ENCODE results near the gene DBX1. TPM values are rescaled to one million over a fixed set of nuclear protein-coding genes. Genes with fewer than 3 reads are reported as not detected.

DBX1 gene
- total and polyA plus RNA-seq, 10 of the 15 experiments (the other 5 are each of a cell fraction or from before 2014, with no cell fraction given), result not detected

DNA sequence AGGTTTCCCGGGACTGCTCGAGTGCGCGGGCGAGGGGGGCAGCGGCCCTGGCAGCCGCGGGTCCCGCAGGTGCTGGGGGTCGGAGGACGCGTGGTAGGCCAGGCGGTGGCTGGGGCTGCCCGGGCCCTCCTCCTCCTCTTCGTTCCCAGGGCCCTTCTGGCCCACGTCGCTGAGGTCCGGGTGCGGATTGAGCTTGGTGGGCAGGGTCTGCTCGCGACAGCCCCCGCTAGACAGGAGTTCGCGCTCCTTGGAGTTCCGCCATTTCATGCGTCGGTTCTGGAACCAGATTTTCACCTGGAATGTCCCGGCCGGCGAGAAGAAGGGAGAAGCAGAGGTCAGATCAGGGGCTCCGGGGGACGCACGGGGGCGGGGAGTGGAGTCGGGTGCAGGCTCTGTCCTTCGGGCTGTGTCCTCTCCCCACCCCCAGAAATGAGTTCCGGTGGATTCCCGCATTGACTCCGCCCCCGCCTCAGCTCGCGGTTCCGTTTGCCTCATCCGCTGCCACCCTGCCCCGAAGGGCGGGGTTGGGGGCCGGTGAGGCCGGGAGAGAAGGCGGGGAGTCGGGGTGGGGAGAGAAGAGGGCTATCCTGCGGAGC, 3.9 kb downstream of the DBX1 start:
- H3K4me2 ChIP-seq (ENCODE audit: control insufficient read depth, insufficient read depth), result peak overlapping the region; percentile 17; the same call in 1 of the 2 replicates
- no TSS peak for BruUV-seq (replicated peaks)
- FAIRE-seq (no peak), DNase-seq (ENCODE audit: low read depth, low spot score) (no peak), ATAC-seq (peak; percentile 29; the same call in 1 of the 3 replicates)
- no peak for TF ChIP-seq SMARCA5 (IDR thresholded peaks at IDR 0.05)
- no peak for TF ChIP-seq ZNF384 (IDR thresholded peaks at IDR 0.05; ENCODE audit: borderline replicate concordance, low read depth, low read length)
- no peak for TF ChIP-seq HDGF (IDR thresholded peaks at IDR 0.05)
- TF ChIP-seq, protein P1, sequence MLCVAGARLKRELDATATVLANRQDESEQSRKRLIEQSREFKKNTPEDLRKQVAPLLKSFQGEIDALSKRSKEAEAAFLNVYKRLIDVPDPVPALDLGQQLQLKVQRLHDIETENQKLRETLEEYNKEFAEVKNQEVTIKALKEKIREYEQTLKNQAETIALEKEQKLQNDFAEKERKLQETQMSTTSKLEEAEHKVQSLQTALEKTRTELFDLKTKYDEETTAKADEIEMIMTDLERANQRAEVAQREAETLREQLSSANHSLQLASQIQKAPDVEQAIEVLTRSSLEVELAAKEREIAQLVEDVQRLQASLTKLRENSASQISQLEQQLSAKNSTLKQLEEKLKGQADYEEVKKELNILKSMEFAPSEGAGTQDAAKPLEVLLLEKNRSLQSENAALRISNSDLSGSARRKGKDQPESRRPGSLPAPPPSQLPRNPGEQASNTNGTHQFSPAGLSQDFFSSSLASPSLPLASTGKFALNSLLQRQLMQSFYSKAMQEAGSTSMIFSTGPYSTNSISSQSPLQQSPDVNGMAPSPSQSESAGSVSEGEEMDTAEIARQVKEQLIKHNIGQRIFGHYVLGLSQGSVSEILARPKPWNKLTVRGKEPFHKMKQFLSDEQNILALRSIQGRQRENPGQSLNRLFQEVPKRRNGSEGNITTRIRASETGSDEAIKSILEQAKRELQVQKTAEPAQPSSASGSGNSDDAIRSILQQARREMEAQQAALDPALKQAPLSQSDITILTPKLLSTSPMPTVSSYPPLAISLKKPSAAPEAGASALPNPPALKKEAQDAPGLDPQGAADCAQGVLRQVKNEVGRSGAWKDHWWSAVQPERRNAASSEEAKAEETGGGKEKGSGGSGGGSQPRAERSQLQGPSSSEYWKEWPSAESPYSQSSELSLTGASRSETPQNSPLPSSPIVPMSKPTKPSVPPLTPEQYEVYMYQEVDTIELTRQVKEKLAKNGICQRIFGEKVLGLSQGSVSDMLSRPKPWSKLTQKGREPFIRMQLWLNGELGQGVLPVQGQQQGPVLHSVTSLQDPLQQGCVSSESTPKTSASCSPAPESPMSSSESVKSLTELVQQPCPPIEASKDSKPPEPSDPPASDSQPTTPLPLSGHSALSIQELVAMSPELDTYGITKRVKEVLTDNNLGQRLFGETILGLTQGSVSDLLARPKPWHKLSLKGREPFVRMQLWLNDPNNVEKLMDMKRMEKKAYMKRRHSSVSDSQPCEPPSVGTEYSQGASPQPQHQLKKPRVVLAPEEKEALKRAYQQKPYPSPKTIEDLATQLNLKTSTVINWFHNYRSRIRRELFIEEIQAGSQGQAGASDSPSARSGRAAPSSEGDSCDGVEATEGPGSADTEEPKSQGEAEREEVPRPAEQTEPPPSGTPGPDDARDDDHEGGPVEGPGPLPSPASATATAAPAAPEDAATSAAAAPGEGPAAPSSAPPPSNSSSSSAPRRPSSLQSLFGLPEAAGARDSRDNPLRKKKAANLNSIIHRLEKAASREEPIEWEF (IDR thresholded peaks at IDR 0.05; ENCODE audit: insufficient replicate concordance, low read depth, low read length), result no peak
- TF ChIP-seq, protein P2, sequence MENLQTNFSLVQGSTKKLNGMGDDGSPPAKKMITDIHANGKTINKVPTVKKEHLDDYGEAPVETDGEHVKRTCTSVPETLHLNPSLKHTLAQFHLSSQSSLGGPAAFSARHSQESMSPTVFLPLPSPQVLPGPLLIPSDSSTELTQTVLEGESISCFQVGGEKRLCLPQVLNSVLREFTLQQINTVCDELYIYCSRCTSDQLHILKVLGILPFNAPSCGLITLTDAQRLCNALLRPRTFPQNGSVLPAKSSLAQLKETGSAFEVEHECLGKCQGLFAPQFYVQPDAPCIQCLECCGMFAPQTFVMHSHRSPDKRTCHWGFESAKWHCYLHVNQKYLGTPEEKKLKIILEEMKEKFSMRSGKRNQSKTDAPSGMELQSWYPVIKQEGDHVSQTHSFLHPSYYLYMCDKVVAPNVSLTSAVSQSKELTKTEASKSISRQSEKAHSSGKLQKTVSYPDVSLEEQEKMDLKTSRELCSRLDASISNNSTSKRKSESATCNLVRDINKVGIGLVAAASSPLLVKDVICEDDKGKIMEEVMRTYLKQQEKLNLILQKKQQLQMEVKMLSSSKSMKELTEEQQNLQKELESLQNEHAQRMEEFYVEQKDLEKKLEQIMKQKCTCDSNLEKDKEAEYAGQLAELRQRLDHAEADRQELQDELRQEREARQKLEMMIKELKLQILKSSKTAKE (IDR thresholded peaks at IDR 0.05; ENCODE audit: low read depth, poor library complexity, severe bottlenecking), result no peak
- TF ChIP-seq LARP7 (IDR thresholded peaks at IDR 0.05), result no peak
- no peak for TF ChIP-seq TCF7 (IDR thresholded peaks at IDR 0.05; ENCODE audit: borderline replicate concordance)
- TF ChIP-seq CHD4 (IDR thresholded peaks at IDR 0.05), result no peak
- no peak for TF ChIP-seq ZNF207 (IDR thresholded peaks at IDR 0.05; ENCODE audit: borderline replicate concordance)
- TF ChIP-seq SMAD1 (IDR thresholded peaks at IDR 0.05; ENCODE audit: low read depth, partially characterized antibody), result no peak
- TF ChIP-seq, protein P3, sequence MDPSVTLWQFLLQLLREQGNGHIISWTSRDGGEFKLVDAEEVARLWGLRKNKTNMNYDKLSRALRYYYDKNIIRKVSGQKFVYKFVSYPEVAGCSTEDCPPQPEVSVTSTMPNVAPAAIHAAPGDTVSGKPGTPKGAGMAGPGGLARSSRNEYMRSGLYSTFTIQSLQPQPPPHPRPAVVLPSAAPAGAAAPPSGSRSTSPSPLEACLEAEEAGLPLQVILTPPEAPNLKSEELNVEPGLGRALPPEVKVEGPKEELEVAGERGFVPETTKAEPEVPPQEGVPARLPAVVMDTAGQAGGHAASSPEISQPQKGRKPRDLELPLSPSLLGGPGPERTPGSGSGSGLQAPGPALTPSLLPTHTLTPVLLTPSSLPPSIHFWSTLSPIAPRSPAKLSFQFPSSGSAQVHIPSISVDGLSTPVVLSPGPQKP (IDR thresholded peaks at IDR 0.05; ENCODE audit: low read depth, low read length), result no peak
- TF ChIP-seq GABPA (IDR thresholded peaks at IDR 0.05; ENCODE audit: low read depth), result no peak
- 33% methylated on average over 22 of the region's 51 CpGs for WGBS (ENCODE audit: insufficient coverage, insufficient replicate concordance, low lambda C conversion rate, missing lambda C conversion rate)
- in situ Hi-C loops (cut with MboI) (no loop called here), intact Hi-C loops (cut with micrococcal nuclease; ENCODE audit: unreplicated experiment) (no loop called here)
- ChIA-PET POLR2A (no interaction called here), SMC1A (ENCODE audit: uncharacterized antibody, unreplicated experiment) (no interaction called here), RAD21 (ENCODE audit: unreplicated experiment) (no interaction called here), CTCF (no interaction called here)
- H3K9ac ChIP-seq (ENCODE audit: control insufficient read depth, insufficient read depth, low read length), result no peak overlapping the region
- no peak overlapping the region for H3K27ac ChIP-seq (ENCODE audit: control insufficient read depth, insufficient read depth)
- no peaks in the 10 kb centered on the region for H4K20me1 ChIP-seq (ENCODE audit: control insufficient read depth, insufficient read depth)
- H3K4me3 ChIP-seq, result no peak overlapping the region
- H3K36me3 ChIP-seq (ENCODE audit: control insufficient read depth in 2 of 2, insufficient read depth in 2 of 2, low read length in 1 of 2), result no peaks in the 10 kb centered on the region
- no peak overlapping the region for H2AFZ ChIP-seq (ENCODE audit: control insufficient read depth, low read depth, low read length)
- H3K4me1 ChIP-seq (ENCODE audit: control insufficient read depth, insufficient read depth, low read length), result no peaks in the 10 kb centered on the region; the same call in 1 of the 2 replicates
- H3K9me3 ChIP-seq (replicated peaks; ENCODE audit: control insufficient read depth, insufficient read depth, low read length), result no peaks in the 10 kb centered on the region; the same call in 2 of the 3 replicates
- H3K79me2 ChIP-seq (ENCODE audit: control insufficient read depth, insufficient read depth, low read length), result no peaks in the 10 kb centered on the region
- H3K27me3 ChIP-seq (replicated peaks in 1 of 2; ENCODE audit: control insufficient read depth in 2 of 2, insufficient read depth in 2 of 2, low read length in 1 of 2), result peaks cover 6 to 13% of the 10 kb centered on the region in 2 experiments
